Suprapubic skin (tissue), 3 donors: ENCODE results near the gene KCNK17.

ENCODE experiments used
- CTCF ChIP-seq, 2 donors: fragments of 200-600 bp in 1 of 2; fragments of 450-650 bp in 1 of 2; sonication (generic) in 1 of 2; IDR thresholded peaks; one replicate each; pipeline ENCODE4 v1.5.1; 2016 to 2019; ENCODE audit warnings: antibody characterized with exemption in 2 of 2, mild to moderate bottlenecking in 1 of 2, moderate library complexity in 1 of 2
- POLR2AphosphoS5 ChIP-seq, 3 donors: sonication (generic); formaldehyde crosslinking; IDR thresholded peaks; one replicate each; pipeline ENCODE4 v1.6.1; 2017; ENCODE audit warnings: antibody characterized with exemption in 3 of 3

GRCh38 chr6:39274903-39275302 lies 39.3 kb downstream of the KCNK17 start:
- no peak for TF ChIP-seq CTCF (IDR thresholded peaks at IDR 0.05)
- TF ChIP-seq POLR2AphosphoS5 (IDR thresholded peaks at IDR 0.05), result no peak
